ENCODE measurements around the gene RPS14. TPM values are rescaled to one million over a fixed set of nuclear protein-coding genes. Genes with fewer than 3 reads are reported as not detected.
"Not testable (repeated sequence)": the region's sequence is repeated elsewhere in the genome, so short reads cannot be mapped to it uniquely, and the experiment has no call there.

RPS14 gene
- polyA plus RNA-seq, 10 donors, result 2,435 to 3,051 (median 2,763) TPM

DNA sequence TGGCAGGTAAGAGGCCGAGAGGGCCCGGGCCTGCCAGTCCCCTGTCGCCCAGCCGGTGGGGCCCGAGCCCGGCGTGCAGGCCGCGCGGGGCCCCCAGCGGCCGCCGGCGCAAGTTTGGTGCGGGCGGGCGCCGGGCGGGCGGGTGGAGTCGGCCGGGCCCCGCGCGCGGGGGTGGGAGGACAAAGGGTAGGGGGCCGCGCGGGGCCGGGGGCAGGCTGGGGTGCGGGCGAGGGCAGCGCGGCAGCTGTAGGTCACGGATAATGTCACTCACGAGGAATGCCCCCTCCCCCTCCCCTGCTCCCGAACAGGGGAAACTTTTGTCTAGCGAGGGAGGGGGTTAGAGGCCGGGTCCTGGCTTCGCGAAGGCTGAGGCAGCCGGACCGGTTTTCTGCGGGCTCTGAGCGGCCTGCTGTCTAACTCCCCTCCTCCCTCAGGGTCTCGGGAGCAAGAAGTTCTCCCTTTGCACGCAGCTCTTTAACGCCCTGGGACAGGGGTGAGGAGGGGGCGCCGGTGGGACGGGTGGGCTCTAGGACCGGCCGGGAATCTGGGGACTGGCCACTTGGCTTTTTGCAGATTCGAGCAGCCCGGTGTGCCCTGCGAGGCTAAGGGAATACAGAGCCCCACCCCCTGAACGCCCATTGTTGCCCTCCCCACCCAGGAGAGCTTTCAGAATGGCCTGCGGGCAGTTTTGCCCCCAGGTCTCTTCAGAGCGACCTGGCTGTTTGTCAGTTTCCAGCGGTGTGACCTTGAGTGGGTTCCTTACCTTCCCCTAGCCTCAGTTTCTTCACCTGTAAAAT lies 37.1 kb upstream of the RPS14 start:
- DNase-seq, result peak; percentile 75 to 94 (median 83)

DNA sequence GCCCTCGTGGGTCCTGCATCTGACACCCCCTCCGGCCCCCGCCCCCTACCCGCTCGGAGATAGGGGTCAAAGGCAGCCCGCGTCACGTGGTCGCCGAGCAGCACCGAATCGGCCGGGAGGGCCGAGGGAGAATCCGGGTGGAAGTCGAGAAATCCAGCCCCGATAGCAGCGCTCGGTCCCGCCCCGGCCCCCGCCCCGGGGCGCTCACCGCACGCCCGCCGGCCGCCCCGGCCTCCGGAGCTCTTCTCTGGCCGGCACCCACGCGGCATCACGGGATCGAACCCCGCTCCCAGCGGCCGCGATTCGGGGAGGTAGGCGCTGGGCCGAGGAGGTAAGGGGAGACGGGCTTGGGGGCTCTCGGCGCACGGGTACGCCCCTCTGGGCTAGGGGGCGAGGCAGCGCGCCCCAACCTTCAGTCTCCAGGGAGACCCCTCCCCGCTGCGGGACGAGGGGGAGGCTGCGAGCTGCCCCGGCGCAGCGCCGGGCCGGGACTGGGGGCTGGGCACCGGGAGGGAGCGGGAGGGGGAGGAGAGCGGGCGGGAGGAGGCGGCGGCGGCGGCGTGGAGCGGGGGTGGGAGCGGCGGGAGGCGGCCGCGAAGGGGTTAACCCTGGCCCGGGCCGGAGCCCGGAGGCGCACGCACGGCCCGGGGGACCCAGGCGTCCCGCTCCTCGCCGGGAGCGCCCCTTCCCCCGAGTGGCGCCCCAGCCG lies 36.3 kb upstream of the RPS14 start:
- peak in 2 of 3 donors; percentile 75 to 84 for DNase-seq

GRCh38 chr5:150484964-150485692 lies 35.6 kb upstream of the RPS14 start:
- no peak for DNase-seq

GRCh38 chr5:150481972-150482406 lies 32.5 kb upstream of the RPS14 start:
- no peak for DNase-seq

GRCh38 chr5:150481708-150481965 lies 32.1 kb upstream of the RPS14 start:
- DNase-seq, result no peak

GRCh38 chr5:150479416-150479815 lies 29.9 kb upstream of the RPS14 start:
- DNase-seq, result no peak

DNA sequence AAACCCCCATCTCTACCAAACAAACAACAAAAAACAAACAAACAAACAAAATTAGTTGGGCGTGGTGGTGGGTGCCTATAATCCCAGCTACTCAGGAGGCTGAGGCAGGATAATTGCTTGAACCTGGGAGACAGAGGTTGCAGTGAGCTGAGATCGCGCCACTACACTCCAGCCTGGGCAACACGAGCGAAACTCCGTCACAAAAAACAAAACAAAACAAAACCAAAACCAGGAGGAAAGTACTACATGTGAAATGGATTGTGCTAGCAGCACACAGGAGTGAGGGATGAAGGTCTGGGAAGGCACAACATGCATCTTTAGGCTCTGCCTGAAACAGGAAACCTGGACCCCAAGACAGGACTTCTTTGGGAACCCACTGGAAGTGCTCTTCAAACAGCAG lies 27.0 kb upstream of the RPS14 start:
- not testable (repeated sequence) for DNase-seq

DNA sequence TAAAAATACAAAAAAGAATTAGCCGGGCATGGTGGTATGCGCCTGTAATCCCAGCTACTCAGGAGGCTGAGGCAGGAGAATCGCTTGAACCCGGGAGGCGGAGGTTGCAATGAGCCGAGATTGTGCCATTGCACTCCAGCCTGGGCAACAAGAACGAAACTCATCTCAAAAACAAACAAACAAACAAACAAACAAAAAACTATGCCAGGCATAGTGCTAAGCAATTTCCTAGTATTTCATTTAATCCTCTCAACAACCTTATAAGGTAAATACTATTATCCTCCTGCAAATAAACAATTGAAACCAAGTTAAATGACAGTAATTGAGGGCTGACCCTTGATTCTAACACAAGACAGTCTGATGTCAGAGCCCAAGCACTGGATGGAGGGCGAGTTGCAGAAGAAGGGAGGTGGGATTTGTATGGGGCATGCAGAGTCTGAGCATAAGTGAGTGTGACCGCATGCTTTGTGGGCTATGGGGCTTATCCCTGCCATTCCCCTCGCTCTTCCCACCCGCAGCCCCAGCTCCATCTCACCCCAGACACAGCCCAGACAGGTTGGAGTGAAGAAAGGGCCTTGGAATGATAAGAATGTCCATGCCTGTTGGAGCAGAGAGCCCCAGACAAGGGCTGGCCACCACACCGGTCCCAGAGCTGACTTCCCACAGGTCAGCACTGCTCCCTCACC lies 24.3 kb upstream of the RPS14 start:
- peak in 1 of 3 donors; percentile 67 for DNase-seq

DNA sequence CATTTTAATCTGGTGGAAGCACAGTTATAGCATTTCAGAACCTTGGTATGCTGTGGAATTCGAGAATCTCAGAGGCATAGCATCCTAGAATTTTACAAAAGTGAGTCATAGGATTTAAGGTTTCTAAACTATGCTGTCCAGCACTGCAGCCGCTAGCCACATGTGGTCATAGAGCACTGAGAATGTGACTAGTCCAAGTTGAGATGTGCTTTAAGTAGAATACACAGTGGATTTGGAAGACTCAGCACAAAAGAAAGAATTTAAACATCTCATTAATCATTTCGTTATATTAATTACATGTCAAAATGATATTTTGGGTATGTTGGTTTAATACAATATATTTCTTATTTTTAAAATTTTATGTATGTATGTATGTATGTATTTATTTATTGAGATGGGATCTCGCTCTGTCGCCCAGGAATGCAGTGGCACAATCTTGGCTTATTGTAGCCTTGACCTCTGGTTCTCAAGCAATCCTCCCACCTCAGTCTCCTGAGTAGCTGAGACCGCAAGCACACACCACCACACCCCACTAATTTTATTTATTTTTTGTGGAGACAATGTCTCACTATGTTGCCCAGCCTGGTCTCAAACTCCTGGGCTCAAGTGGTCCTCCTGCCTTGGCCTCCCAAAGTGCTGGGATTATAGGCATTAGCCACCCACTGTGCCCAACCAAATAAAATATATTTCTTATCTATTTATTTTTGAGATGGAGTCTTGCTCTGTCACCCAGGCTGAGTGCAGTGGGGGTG lies 20.4 kb upstream of the RPS14 start:
- DNase-seq, result peak in 1 of 3 donors; percentile 94

DNA sequence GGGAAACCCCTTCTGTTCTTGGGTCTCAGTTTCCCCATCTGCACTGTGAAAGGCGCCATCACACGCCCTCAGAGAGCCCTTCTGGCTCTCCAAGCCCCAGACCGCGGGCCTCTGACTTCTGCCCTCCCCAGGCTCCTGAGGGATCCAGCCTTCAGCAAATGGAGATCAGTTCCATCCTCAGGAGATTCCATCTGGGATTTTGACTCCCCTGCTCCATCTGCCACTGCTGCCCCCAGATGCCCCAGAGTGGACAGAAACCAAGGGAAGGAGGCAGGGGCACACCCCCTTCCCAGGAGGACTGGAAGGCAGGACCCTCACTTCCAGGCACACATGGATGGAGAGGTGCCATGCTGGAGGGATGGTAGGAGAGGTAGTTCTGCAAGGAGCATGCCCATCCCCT lies 18.7 kb upstream of the RPS14 start:
- no peak for DNase-seq

DNA sequence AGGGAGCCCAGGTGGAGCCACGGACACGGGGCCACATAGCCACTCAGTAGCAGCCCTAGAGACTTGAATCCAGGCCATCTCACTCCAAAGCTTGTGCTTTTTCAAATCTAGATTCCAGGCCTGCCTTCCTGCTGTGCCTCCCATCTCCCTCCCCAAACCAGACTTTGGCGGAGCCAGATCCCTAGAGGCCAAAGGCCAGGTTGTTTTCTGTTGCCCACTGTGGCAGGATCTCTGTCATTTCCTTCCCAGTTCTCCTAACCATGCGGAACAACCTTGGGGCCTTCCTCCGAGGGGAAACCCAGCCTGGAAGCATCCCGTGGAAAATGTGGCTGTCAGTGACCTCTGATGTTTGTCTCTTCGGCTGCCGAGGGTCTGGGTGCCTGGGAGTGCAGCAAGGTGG lies 16.4 kb upstream of the RPS14 start:
- DNase-seq, result no peak

DNA sequence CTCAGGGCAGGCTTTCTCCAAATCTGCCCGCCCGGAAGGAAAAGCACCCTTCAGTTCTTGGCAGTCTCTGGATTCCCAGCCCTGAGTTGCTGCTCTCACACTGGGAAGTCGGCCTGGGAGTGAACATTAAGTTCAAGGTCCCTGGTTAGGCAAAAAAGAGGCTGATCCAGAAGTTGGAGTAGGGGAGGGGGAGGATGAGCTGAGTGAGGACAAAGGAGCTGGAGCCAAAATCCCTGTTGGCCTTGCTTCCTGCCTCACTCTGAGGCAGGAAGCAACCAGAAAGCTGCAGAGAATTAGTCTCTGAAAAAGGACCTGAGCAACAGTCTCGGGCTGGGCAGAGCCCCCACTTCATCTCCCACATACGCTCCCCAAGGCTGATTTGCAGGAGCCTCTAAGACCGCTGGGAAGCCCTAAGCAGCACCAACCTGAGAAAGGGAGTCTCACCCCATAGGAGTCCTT lies 15.0 kb upstream of the RPS14 start:
- DNase-seq, result peak in 2 of 3 donors; percentile 68 to 88

DNA sequence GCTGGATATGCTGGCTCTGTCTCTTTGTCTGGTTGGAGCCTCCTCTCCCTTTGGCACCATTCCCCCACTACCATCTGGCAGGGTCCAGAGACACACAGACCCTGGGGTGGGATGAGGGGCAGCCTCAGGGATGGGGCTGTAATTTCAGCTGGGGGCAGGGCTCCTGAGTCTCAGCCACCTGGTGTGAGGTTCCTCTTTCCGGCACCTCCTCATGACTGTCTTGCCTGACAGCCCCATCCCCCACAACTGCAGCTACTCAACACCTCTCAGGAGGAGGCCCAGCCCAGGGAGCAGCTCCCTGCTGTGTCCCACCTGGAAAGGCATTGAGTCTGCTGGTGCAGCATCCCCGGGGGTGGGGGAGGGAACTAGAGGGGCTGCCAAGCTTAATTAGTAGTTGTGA lies 11.7 kb upstream of the RPS14 start:
- DNase-seq, result no peak

DNA sequence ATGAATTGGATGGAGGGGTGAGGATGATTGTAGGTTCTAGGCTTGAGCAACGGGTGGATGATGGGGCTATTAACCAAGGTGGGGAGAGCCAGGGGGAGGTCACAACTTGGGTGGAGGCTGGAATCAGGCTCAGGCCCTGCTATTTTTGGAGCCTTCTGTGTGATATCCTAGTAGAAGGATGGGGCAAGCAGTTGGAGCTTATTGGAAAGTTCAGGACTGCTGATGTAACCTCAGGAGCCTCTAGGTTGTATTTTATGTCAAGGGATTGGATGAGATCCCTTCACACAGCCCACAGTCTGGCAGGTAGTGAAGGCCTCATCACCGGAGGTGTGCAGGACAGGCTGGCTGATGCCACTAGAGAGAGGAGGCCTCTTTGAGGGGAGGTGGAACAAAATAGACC lies 11.2 kb upstream of the RPS14 start:
- no peak for DNase-seq

DNA sequence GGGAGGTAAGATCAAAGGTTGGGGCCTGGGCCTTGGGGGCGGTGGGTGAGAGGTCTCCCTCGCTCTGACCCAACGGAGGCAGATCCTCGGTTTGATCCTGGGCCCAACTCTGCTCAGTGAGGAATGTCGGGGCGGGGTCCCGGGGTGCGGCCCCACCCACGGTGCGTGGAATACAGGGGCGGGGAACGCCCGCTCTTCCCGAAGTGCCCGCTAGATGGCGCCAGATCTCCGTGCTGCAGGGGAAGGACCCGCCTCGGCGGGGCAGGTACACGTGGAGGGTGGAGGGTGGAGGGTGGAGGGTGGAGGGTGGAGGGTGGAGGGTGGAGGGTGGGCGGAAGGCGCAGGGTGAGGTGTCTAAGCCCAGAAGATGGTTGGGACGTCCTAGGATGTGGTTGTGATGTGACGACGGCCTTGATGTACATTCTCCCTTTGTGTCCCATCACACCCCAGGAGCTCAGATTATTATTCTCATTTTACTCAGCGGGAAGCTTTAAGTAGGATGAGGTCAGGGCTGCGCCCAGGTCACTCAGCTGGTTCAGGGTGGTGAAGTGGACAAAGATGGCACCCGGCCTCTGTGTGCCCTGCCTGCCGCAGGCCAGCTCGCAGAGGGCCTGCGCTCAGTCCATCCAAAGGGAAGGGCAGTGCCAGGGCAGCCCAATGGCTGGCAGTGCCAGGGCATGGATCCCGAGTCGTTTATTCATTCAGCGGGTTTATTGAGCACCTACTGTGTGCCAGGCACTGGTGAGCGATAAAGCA lies 9.4 kb upstream of the RPS14 start:
- DNase-seq, result peak; percentile 45 to 80 (median 78)

- no peak for DNase-seq
These were observed 8.2 kb upstream of the RPS14 start for GRCh38 chr5:150457562-150458240.

DNA sequence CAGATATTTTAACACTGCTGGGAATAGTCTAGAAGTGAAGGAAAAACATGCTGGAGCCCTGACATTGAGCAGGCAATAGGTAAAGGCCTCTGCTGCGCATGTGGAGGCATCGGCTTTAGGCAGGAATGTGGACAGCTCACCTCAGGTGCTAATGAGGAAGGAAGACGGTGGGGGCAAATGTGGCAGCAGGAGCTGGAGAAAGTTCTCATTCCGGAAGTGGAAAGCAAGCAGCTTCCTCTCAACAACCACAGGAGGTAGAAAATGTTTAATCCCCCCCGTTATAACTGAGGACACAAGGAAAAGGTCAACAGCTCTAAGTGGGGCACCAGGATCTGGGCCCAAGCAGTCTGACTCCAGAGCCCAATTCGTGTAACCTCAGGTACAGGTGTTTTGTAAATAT lies 7.6 kb upstream of the RPS14 start:
- no peak for DNase-seq

DNA sequence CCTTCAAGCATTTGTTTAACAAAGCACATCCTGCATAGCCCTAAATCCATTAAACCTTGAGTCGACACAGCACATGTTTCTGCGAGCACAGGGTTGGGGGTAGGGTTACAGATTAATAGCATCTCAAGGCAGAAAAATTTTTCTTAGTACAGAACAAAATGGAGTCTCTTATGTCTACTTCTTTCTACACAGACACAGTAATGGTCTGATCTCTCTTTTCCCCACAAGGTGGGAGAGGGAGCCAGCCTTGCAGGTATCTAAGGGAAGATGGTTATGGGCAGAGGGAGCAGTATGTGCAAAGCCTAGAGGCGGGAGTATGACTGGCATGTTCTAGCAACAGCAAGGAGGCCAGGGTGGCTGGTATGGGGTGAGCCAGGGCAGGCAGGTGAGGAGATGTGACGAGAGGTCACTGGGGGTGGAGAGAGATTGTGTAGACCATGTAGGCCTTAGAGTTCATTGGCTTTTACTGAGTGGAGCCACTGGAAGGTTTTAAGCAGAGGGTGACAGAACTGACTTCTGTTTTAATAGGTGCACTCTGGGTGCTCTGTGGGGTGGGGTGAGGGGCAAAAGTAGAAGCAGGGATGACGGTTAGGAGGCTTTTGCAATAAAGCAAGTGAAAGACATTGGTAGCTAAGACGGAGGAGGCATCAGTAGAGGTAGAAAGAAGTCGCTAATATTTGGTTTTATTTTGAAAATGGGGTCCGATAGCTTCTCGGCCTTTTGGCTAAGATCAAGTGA lies 5.1 kb upstream of the RPS14 start:
- DNase-seq, result no peak

DNA sequence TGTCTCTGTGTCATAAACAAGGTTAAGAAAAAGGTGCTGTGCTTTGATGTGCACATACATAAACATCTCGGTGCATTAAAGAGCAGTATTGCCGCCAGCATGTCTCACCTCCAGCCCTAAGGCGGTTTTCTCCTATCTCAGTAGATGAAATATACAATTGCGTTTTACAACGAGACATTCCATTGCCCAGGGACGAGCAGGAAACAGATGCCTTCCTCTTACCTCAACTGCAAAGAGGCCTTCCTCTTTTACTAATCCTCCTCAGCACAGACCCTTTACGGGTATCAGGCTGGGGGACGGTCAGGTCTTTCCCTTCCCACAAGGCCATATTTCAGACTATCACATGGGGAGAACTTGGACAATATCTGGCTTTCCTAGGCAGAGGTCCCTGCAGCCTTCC lies 4.5 kb upstream of the RPS14 start:
- not testable (repeated sequence) for DNase-seq
